Measurements from ENCODE around the gene NUP43. TPM values are rescaled to one million over a fixed set of nuclear protein-coding genes. Genes with fewer than 3 reads are reported as not detected.
A peak's percentile ranks its signal among the peaks of the same experiment; 100 is the strongest.

The NUP43 gene
- total and polyA plus RNA-seq, 9 donors = 8.9 to 37.3 (median 25.8) TPM

- intact Hi-C loops (cut with DNase I) = no loop called here
- no peaks in the 10 kb centered on the region for H3K27me3 ChIP-seq
- 88 to 96% (median 90%) methylated on average over 3 of the region's 3 CpGs for WGBS, 3 donors
- H3K27ac ChIP-seq = no peak overlapping the region
- no peaks in the 10 kb centered on the region for H3K9me3 ChIP-seq
- H3K36me3 ChIP-seq = no peaks in the 10 kb centered on the region
- no peak overlapping the region for H3K4me3 ChIP-seq
- H3K4me1 ChIP-seq (ENCODE audit: insufficient read depth) = no peaks in the 10 kb centered on the region
- DNase-seq = no peak
- no peak for TF ChIP-seq POLR2A (IDR thresholded peaks at IDR 0.05)
- no peak for TF ChIP-seq EP300 (IDR thresholded peaks at IDR 0.05)
- TF ChIP-seq CTCF (IDR thresholded peaks at IDR 0.05) = no peak
Observed at GRCh38 chr6:149725785-149726184, 20.5 kb downstream of the NUP43 start.

- H3K4me1 ChIP-seq (ENCODE audit: insufficient read depth) = no peaks in the 10 kb centered on the region
- H3K27me3 ChIP-seq = no peaks in the 10 kb centered on the region
- 71 to 76% (median 76%) methylated on average over 10 of the region's 10 CpGs for WGBS, 3 donors
- no peaks in the 10 kb centered on the region for H3K9me3 ChIP-seq
- H3K27ac ChIP-seq = no peak overlapping the region
- DNase-seq = no peak
- no peak overlapping the region for H3K4me3 ChIP-seq
- intact Hi-C loops (cut with DNase I) = no loop called here
- TF ChIP-seq EP300 (IDR thresholded peaks at IDR 0.05) = no peak
- peak in 2 of 3 donors; percentile 32 to 39 for TF ChIP-seq CTCF (IDR thresholded peaks at IDR 0.05)
- no peak for TF ChIP-seq POLR2A (IDR thresholded peaks at IDR 0.05)
- H3K36me3 ChIP-seq = no peaks in the 10 kb centered on the region
Observed at GRCh38 chr6:149723771-149724417, 22.4 kb downstream of the NUP43 start.

DNA sequence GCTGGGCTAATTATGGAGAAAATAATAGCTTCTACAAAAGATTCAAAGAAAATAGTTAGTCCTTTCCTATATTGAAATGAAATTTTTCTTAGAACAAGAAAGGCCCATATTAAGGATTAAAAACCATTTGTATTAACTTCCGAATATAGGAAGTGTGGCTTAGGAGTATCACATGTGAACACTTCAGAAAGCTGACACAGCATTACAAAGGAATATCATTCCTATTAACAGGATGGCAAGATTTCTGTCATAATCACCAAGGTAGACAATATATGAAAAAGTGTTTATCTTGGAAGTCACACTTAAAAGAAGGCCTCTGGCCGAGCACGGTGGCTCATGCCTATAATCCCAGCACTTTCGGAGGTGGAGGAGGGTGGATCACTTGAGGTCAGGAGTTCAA, 23.1 kb downstream of the NUP43 start:
- intact Hi-C loops (cut with DNase I) = no loop called here
- no peak overlapping the region for H3K4me3 ChIP-seq
- H3K9me3 ChIP-seq = no peaks in the 10 kb centered on the region
- TF ChIP-seq EP300 (IDR thresholded peaks at IDR 0.05) = no peak
- no peak for TF ChIP-seq CTCF (IDR thresholded peaks at IDR 0.05)
- no peaks in the 10 kb centered on the region for H3K4me1 ChIP-seq (ENCODE audit: insufficient read depth)
- 91 to 92% (median 92%) methylated on average over 4 of the region's 4 CpGs for WGBS, 3 donors
- no peaks in the 10 kb centered on the region for H3K36me3 ChIP-seq
- DNase-seq = no peak
- no peaks in the 10 kb centered on the region for H3K27me3 ChIP-seq
- no peak overlapping the region for H3K27ac ChIP-seq

DNA sequence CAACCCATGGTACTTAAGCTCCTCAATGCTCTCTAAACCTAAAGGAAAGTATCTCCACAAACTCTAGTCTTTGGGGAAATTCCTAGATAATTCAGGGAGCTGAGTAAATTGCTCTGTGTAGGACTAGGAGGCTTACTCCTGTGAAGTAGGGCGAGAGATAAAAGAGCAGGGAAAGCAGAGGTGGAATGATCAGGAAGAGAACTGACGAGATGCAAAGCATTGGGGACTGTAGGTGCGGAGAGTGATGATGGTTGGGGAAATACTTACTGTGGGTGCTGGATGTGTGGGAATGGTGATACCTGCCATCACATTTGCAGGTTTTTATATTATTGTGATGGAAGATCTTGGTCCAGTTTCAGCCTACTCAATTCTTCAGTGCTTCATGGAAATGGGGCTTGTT, 26.8 kb downstream of the NUP43 start:
- H3K27me3 ChIP-seq = no peaks in the 10 kb centered on the region
- H3K4me3 ChIP-seq = no peak overlapping the region
- H3K27ac ChIP-seq = no peak overlapping the region
- 95 to 98% (median 96%) methylated on average over 3 of the region's 3 CpGs for WGBS, 3 donors
- no peaks in the 10 kb centered on the region for H3K9me3 ChIP-seq
- H3K4me1 ChIP-seq (ENCODE audit: insufficient read depth) = peaks cover 4% of the 10 kb centered on the region
- no peak for DNase-seq
- intact Hi-C loops (cut with DNase I) = no loop called here
- TF ChIP-seq CTCF (IDR thresholded peaks at IDR 0.05) (no peak), POLR2A (IDR thresholded peaks at IDR 0.05) (no peak), EP300 (IDR thresholded peaks at IDR 0.05) (no peak)
- no peaks in the 10 kb centered on the region for H3K36me3 ChIP-seq
